Measurements from ENCODE around the gene PPT2.
"Not testable (repeated sequence)": the region's sequence is repeated elsewhere in the genome, so short reads cannot be mapped to it uniquely, and the experiment has no call there.

The PPT2 gene

DNA sequence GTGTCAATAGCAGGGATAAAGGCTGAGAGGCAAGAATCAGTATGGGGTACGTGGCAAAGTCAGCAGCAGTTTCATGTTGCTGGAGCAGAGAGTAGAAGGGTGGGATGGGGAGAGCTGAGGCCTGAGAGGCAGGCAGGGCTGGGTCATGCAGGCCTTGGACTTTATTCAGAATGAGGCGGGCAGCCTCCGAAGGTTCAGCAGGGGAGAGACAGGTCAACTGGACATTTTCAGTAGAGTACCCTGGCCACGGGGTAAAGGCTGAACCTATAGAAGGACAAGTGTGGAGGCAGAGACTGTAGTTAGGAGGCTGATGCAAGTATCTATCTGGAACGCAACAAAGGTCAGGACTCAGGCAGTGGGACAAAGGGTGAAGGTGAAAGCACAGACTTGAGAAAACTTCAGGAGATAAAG lies 56.3 kb downstream of the PPT2 start:
- no peak for DNase-seq (ENCODE audit: extremely low read depth, low read depth)
- H3K4me3 ChIP-seq (replicated peaks; ENCODE audit: low read depth, low read length) = no peak overlapping the region
- TF ChIP-seq, protein P1, sequence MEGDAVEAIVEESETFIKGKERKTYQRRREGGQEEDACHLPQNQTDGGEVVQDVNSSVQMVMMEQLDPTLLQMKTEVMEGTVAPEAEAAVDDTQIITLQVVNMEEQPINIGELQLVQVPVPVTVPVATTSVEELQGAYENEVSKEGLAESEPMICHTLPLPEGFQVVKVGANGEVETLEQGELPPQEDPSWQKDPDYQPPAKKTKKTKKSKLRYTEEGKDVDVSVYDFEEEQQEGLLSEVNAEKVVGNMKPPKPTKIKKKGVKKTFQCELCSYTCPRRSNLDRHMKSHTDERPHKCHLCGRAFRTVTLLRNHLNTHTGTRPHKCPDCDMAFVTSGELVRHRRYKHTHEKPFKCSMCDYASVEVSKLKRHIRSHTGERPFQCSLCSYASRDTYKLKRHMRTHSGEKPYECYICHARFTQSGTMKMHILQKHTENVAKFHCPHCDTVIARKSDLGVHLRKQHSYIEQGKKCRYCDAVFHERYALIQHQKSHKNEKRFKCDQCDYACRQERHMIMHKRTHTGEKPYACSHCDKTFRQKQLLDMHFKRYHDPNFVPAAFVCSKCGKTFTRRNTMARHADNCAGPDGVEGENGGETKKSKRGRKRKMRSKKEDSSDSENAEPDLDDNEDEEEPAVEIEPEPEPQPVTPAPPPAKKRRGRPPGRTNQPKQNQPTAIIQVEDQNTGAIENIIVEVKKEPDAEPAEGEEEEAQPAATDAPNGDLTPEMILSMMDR (IDR thresholded peaks at IDR 0.05; ENCODE audit: low read depth, low read length, missing control alignments) = no peak

DNA sequence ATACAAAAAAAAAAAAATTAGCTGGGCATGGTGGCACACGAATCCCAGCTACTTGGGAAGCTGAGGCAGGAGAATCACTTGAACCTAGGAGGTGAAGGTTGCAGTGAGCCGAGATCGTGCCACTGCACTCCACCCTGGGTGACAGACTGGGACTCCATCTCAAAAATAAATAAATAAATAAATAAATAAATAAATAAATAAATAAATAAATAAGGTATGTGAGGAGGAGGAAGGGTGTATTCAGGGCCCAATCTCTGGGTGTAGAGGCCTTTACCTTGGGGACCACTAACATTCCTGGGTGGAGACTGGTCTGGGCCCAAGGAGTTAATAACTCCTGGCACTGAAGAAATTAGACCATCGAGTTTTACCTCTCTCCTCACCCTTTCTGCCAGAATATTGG lies 57.5 kb downstream of the PPT2 start:
- not testable (repeated sequence) for H3K4me3 ChIP-seq (replicated peaks; ENCODE audit: low read depth, low read length)

DNA sequence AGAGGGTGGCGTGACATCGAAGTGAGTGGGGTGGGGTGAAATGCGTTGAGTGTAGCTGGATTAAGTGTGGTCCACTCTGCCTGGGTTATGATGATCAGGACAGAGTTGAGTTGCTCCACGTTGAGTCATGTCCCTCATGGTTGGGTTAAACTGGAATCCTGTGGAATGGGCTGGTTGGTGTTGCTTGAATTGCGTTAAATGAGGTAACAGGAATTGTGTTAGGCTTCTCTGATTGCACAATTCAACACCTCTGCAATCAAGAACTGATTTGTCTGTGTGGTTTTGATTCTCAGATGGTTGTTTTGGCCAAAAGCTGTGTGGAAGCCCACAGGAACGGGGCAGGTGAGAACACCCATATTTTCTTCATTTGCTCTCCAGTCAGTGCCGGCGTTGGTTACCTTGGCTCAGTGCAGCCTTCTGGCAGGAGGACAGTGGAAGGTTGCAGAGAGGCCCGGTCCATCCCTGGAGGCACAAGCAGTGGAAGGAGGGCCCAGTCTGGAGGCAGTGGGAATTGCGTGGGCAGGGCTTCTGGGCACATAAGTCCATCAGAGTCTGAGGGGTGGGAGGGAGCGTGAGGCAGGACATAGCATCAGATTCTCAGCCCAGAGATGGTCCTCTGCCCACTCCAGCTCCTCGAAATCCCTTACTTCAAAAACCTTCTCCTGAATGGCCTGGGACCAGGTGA lies 58.3 kb downstream of the PPT2 start:
- no peak for DNase-seq (ENCODE audit: extremely low read depth, low read depth)
- TF ChIP-seq, protein P1 (IDR thresholded peaks at IDR 0.05; ENCODE audit: low read depth, low read length, missing control alignments) = no peak
- no peak overlapping the region for H3K4me3 ChIP-seq (replicated peaks; ENCODE audit: low read depth, low read length)

More for the DNA sequence above, 57.5 kb downstream of the PPT2 start:
- not testable (repeated sequence) for DNase-seq (ENCODE audit: extremely low read depth, low read depth)

Data from HFF-Myc (cell line).